PC-3 (cell line): Measurements from ENCODE around the gene SLC35F1.

ENCODE experiments used
- EZH2 ChIP-seq: fragments of 300-600 bp; sonication (generic); IDR thresholded peaks from one replicate; pipeline ENCODE4 v1.6.1; 2017; ENCODE audit warnings: antibody characterized with exemption, mild to moderate bottlenecking, low read length; ENCODE audit not compliant: unreplicated experiment
- EZH2phosphoT487 ChIP-seq: fragments of 300-600 bp; sonication (generic); IDR thresholded peaks from 2 replicates; pipeline ENCODE4 v1.6.1; 2018; ENCODE audit warnings: mild to moderate bottlenecking, antibody characterized with exemption, low read length, borderline replicate concordance
- TF ChIP-seq, protein P1 (sequence below): fragments of 300-600 bp; sonication (generic); conservative IDR thresholded peaks from 2 replicates; pipeline ENCODE4 v1.5.1; 2017; ENCODE audit warnings: antibody characterized with exemption, low read depth, mild to moderate bottlenecking, low read length

GRCh38 chr6:118092086-118092485, 185.0 kb downstream of the SLC35F1 start:
- TF ChIP-seq, protein P1, sequence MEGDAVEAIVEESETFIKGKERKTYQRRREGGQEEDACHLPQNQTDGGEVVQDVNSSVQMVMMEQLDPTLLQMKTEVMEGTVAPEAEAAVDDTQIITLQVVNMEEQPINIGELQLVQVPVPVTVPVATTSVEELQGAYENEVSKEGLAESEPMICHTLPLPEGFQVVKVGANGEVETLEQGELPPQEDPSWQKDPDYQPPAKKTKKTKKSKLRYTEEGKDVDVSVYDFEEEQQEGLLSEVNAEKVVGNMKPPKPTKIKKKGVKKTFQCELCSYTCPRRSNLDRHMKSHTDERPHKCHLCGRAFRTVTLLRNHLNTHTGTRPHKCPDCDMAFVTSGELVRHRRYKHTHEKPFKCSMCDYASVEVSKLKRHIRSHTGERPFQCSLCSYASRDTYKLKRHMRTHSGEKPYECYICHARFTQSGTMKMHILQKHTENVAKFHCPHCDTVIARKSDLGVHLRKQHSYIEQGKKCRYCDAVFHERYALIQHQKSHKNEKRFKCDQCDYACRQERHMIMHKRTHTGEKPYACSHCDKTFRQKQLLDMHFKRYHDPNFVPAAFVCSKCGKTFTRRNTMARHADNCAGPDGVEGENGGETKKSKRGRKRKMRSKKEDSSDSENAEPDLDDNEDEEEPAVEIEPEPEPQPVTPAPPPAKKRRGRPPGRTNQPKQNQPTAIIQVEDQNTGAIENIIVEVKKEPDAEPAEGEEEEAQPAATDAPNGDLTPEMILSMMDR, result no peak
- TF ChIP-seq EZH2phosphoT487, result no peak
- TF ChIP-seq EZH2, result no peak
